Hematopoietic multipotent progenitor cell treated with erythropoietin and hydrocortisone succinate and interleukin-3 and kit ligand, for 17 days (in vitro differentiated cells): ENCODE results near the gene AHCYL1.
A peak's percentile ranks its signal among the peaks of the same experiment; 100 is the strongest.
"Not testable (repeated sequence)": the region's sequence is repeated elsewhere in the genome, so short reads cannot be mapped to it uniquely, and the experiment has no call there.

ENCODE experiments used
- DNase-seq: peaks from one replicate; pipeline ENCODE4 v3.0.0-alpha.2; 2015; ENCODE audit warnings: low spot score

Gene AHCYL1

DNA sequence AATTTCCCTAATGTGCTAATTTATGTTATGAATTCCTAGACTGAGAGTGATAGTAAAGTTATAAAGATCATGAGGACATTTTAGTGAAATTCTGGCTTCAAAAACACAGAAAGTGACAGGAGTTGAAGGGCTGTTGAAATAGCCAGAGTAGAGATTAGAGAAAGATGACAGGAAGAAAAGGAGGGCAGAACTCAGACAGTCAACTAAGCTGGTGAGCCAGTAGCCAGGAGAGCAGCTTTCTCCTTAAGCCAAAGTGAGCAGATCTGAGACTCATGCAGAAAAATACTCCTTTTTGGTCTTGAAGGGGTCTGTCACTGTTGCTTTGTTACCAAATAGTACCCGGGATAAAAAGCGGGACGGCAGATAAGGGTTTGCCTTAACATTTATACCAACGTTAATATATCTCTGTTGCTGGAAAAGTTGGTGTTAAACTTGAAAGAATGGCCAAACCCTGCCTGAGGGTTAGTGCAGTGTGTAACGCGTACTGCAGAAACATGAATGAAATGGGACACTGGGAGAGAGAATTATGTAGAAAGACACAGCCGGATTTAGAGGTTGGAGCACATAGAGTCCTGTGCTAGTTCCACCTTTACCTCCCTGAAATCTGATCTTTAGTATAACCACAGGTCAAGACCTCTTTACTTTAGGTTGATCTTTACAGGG, 12.8 kb downstream of the AHCYL1 start:
- DNase-seq = no peak

DNA sequence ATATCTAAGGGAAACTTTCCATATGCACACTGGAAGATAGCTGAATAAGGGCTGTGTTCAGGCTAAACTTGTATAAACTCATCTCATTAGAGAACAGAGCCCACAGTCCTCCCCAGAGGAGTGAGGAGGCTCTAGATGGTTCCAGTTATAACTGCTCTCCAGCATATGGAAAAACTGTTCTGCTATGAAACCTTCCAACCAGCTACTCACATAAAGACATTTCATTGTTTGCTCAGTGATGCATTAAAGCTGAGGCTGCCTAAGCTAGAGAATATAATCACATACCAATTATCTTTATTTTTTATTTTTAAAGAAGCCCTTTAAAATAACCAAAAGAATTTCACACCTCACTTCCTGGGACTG, 13.3 kb downstream of the AHCYL1 start:
- no peak for DNase-seq

DNA sequence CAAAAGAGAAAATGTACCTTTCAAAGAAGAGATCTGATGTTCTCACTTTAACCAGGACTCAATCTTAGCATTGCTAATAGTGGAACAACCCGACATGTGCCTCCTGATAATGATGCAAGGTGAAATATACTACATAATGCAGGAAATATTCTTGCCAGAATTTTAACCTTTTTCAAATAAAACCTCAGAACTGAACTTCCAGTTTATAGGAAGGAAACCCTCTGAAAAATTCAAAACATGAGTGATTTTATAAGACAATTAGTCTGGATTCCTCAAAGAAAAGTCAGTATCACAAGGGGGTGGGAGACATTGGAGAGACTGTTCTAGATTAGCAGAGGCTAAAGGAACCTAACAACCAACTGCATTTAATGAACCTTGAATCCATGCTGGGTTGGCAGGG, 18.1 kb downstream of the AHCYL1 start:
- DNase-seq = no peak

DNA sequence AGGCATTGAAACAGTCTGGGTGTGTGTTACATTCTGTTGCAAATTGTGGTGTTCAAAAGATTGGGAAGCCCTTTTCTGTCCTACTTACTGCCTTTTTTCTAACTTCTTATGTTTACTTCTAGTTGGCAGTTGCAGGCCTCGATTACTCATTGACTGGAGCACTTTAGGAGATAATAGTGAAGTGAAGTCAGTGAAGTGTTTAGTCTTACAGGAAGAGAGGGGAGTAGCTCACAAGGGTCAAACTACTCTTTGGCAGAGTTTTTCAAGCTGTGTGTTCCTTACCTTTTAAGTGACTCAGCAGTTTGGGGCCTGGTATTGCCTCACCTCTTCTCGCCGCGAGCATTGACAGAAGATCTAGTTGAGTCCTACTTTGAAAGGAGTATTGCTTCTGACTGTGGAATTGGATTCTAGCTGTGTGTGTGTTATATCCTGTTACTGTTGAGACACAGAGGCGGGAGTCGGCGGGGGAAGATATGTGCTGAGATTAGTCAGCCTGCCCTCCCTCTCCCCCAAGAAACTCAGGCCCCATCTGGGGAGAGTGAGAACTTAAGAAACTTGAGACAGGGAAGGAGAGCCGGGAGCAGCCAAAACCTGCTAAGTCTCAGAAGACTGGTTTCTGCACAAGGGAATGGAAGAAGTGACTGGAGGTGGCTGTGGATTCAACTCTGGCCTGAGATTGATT, 19.3 kb downstream of the AHCYL1 start:
- DNase-seq = no peak

DNA sequence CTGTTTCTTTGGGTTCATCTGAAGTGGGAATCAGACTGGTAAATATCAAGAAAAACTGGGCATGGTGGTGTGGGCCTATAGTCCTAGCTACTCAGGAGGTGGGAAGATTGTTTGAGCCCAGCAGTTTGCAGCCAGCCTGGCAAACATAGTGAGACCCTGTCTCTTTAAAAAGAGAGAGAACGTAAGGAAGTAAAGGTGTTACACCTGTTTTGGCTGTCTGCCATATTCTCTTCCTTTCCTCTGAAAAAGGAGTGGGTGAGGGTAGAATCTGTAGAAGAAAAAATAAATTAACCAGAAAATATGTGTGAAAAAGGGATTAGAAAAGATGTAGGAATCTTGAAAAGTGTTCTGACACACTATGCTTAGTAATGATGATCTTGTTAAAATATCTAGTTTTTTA, 20.0 kb downstream of the AHCYL1 start:
- DNase-seq = no peak

DNA sequence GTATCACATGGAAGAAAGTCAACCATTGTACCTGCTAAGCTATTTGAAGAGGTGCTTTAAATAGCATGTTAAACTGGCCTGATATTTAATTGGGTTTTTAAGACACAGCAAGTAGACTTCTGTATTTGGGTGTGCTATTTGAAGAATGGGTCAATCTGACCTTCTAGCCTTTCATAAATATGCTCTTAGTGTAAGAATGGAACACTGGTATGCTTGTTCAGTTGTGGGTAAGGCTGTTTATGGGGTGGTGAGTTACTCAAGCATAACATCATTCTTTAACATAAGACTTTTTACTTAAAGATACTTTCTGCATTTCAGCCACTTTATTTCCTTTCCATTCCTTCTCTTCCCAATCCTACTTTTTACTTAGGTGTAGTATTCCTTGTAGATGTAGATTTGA, 21.4 kb downstream of the AHCYL1 start:
- DNase-seq = no peak

DNA sequence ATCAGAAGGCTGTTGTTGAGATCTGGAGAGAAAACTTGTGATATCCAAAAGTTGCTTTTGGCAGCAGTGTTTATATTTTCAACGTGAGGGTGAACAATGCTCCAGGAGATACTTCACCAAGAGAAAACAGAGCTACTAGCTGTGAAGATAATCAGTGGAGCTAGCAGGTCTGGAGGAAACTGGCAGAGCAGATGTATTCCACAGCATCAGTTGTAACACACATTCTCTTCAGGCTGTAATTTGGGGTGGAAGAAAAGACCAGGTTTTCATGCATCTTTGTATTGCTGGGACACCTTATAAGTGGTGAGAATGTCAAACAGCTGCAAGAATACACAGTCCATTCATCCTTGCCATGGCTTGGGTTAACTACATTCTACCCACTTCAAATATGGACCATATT, 22.0 kb downstream of the AHCYL1 start:
- no peak for DNase-seq

DNA sequence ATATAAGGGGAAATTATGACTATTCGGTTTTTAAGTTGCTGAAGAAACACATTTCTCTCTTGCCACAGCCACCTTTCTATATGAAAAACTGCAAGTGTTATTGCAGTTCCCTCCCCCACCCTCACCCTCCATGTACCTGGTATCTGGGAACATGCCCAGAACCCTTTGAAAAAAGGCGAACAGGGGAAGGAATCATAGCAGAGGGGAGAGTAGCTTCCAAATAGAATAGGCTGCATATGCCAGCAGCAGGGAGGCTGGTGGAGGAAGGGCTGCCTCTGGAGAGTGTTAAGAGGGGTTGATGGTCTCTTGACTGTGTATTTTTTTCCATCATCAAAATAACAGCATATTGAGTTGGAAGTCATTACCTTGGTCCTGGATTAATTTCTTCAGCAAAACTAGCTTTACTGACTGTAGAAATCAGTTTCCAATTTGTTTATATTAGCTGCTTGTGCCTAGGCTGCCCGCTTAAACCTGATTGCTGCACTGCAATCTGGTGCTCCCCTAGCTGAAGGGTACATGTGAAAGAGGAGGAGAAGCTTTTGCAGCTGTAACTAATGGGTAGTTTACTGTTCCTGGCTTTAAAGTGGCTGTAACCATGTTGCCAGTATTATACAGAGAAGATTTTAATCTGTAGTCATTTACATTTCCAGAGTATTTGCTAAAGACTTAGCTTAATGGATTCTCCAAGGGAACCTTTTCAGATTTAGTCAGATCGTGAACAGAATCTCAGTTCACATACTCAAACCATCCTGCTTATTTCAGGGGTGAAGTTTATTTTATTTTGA, 22.7 kb downstream of the AHCYL1 start:
- no peak for DNase-seq

DNA sequence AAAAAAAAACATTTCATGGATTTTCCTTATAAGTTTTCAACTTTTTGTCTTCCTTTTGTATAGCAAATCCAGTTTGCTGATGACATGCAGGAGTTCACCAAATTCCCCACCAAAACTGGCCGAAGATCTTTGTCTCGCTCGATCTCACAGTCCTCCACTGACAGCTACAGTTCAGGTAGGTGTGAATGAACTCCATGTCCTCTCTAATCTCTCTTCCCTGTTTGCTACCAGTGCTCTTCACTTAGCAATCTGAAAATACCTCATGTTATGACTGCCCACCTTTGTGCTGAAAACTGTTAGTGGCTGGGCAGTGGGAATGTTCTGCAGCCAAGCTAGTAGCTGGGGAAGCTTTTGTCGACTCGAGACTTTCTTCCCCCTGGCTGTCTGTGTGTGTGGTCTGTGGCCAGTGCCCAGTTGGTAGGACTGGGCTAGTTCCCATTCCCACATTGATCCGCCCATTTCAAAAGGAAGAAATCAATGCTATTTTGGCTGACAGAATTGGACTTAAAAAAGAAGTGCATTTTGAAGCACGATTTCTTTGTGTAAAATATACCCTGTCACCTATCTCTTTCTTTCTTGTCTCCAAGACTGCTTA, 24.5 kb downstream of the AHCYL1 start:
- DNase-seq = no peak

DNA sequence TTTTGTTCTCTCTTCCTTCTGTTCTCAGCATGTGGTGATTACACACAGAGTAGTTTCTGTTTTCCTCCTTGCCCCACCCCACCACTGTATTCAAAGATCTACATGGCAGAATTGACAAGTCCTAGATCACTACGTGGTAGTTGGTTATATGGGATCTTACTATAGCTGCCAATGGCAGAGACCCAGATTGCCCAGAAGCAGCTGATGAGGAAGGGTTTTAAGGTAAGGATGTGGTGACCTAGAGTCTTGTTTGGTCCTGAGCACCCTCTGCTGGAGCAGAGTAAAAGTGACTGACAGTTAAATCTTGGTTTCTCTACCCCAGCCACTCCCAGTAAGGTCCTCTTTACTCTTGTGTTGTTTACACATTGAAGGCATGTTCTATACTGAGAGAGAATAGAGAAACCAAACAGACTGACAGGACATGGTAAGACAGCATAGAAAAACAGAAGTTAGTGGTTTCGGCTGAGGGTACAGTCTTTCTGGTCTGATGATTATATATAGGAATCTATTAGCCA, 27.0 kb downstream of the AHCYL1 start:
- peak; percentile 53 for DNase-seq

DNA sequence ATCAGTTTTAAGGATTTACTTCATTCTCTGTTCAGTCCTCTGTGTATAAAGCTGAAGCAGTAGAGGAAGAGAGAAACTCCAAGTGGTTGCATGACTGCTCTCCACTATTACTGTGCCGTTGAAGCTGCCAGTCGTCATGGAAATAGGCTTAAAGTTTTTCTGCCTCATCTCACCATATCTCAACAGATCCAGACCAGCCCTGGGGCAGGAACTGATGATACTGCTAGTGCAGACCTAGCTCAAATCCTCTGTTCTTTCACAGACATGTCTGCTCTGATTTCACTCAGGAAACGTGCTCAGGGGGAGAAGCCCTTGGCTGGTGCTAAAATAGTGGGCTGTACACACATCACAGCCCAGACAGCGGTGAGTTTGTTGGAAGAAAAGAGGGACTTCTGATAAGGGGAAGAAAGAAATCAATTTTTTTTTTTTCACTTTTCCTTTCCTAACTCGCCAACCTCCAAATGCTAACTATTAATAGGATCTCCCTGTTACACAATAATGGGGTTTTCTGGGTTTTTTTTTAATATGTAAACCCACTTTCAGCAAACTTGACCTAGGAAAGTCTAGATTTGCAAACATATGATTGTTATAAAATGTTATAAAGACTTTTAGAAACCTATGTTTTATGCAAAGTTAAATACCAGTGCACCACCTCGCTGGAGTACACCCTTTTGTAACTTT, 27.7 kb downstream of the AHCYL1 start:
- no peak for DNase-seq

DNA sequence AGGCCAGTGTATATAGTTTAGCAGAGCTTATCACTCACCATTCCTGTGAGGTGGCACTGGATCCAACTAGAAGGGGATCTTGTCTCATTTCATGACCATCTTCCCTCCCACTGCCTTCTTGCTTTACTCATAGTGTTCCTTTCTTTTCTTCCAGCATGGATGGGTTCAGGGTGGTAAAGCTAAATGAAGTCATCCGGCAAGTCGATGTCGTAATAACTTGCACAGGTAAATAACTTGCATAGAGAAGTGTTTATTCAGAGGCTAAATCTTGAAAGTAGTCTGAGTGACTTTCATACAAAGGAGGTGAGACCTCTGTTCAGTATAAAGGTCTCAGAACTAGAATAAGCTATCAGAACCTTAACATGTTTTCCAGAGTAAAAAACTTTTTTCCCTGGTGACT, 33.2 kb downstream of the AHCYL1 start:
- DNase-seq = no peak

DNA sequence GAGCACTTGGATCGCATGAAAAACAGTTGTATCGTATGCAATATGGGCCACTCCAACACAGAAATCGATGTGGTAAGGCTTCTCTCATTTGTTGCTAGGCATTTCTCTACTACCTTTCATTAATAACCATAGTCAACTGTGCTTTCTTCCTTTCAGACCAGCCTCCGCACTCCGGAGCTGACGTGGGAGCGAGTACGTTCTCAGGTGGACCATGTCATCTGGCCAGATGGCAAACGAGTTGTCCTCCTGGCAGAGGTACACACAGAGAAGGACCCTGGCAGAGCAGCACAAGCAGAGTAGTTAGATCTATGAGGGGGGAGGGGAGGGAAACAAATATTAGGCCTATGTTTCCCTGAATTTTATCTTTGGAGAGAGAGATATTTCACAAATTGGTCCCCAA, 33.8 kb downstream of the AHCYL1 start:
- DNase-seq = no peak

DNA sequence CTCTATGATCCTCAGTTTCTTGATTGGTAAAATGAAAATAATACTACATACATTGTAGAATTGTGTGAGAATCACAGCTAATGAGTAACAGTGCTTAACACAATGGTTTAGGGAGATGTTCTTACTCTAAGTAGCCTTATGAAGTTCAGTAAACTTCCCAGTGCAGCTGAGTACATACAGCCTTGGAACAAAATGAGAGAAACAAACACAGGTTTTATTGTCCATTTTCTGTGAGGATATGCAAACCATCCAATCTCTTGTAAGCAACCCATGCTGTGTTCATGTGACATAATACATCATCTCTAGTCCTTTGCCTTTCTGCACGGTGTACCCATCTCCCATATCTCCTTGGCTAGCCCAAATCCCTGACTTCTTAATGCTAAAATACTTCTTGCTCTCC, 35.2 kb downstream of the AHCYL1 start:
- DNase-seq = no peak

DNA sequence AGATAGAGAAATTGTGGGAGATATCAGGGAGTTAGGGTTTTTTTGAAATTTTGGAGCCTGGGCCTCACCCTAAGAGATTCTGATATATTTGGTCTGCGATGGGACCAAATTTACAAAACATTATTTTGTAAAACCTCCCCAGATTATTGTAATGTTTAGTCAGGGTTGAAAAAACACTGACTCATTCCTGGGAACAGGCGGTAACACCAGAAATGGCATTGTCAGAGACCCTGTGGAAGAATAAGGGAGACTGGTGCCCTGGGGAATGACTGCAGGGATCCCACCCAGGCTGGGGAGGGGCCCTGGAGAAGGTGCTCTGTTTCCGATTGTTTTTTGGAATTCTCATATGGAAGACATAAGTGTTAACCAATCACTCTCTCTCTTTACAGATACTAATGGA, 36.7 kb downstream of the AHCYL1 start:
- DNase-seq = no peak

DNA sequence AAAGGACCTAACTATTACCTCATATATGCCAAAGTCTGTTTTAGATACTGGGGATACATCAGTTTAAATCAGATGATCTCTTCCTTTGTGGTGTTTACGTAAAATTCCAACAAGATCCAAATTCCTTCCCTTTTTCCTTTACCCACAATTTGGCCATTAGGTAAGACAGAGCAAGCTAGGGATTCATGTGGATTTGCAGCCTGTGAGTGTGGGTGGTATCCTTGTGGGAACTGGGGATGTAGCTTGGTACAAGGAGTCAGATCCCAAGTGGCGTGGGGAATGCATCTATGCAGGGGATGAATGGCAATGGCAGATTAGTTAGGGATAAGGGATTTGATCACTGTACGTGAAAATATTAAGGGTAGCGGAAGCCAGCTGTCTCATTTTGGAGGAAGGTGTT, 40.0 kb downstream of the AHCYL1 start:
- DNase-seq = no peak

DNA sequence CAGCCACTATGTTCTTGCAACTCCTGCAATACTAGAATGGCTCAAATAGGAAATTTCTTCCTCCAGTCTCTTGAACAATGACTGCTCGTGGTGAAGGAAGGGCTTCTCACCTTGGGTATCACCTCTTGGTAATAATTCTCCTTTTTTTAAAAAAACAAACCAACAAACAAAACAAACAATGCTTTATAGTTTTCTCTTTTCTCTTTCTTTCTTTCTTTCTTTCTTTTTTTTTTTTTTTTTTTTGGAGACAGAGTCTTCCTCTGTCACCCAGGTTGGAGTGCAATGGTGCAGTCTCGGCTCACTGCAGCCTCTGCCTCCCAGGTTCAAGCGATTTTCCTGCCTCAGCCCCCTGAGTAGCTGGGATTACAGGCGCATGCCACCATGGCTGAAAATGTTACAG, 46.1 kb downstream of the AHCYL1 start:
- not testable (repeated sequence) for DNase-seq

DNA sequence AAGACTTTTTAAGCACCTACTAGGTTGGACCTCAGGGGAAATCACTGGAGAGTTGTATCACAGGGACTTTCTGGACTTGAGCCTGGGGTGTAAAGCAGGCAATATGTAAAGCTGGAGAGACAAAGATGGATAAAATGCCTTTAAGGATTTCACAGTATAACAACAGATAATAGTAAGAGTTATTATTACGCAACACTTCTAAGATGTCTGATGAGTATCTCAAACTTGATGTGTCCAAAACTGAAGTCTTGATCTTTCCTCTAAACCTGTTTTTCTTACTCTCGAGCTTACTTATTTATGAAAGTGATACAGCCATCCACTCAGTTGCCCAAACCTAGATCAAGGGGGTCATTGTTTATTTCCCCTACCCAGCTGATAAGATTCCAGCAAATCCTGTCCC, 47.8 kb downstream of the AHCYL1 start:
- no peak for DNase-seq

DNA sequence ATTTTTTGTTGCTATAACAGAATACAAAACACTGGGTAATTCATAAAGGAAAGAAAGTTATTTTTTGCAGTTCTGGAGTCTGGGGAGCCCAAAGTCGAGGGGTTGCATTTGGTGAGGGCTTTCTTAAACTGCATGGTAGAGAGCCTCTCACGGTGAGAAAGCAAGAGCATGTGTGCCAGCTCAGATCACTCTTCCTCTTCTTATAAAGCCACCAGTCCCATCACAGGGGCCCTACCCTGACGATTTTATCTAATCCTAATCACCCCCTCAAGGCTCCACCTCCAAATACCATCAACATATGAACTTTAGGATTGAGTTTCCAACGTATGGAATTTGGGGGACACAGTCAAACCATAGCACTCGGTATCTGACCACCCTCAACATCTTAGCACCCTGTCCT, 48.9 kb downstream of the AHCYL1 start:
- DNase-seq = no peak

DNA sequence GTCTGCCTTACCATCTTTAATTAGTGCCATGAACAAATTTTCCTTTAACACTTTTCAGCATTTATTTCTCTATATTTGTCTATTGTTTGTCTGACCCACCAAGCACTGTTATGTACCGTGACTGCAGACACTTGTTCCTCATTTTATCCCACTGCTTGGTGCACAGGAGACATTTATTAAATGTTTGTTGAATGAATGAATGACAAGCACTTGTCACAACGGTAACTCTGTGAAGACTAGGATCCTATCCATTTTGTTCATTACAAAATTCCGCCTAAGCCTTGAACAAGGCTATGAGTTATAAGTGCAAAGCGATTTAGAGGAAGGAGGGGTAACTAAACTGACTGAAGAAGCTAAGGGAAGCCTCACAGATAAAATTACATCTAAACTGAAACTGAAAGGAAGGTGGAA, 49.5 kb downstream of the AHCYL1 start:
- DNase-seq = no peak

DNA sequence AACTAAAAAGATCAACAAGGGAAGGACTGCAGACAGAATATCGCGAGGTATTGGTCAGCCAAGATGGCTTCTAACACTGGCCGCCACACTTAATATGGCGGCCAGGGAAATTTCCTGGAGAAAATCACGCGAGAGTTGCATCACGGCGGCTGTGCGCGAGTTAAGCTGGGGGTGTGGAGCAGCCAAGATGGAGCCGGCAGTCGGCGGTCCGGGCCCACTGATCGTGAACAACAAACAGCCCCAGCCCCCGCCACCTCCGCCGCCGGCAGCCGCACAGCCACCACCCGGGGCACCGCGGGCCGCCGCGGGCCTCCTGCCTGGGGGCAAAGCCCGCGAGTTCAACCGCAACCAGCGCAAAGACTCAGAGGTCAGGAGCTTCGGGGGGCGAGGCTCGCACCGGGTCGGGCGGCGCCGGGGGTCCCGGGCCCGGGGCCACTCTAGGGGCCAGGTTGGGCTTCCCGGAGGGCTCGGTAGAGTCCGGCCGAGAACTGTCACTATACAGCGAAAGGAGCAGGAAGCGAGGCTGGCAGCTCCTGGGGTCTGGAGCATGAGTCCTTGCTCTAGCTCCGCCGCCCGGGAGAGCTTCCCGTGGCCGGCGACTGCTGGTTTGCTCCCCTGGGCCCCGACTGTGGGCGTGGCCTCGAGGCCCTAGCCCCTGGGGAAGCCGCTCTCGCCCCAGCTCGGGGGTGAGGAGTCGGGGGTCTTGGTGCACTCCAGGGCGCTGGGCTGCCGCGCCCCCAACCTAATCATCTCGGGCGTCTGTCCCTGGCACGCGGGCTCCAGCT, 50.1 kb downstream of the AHCYL1 start, which contains the start of gene STRIP1:
TSS of gene STRIP1 (plus strand) at position 174 of the 785 bp plus-strand sequence. CDS start at position 188, 14 bp downstream.
- peak; percentile 97 for DNase-seq
